ENCODE measurements around the gene ARMCX5.

DNA sequence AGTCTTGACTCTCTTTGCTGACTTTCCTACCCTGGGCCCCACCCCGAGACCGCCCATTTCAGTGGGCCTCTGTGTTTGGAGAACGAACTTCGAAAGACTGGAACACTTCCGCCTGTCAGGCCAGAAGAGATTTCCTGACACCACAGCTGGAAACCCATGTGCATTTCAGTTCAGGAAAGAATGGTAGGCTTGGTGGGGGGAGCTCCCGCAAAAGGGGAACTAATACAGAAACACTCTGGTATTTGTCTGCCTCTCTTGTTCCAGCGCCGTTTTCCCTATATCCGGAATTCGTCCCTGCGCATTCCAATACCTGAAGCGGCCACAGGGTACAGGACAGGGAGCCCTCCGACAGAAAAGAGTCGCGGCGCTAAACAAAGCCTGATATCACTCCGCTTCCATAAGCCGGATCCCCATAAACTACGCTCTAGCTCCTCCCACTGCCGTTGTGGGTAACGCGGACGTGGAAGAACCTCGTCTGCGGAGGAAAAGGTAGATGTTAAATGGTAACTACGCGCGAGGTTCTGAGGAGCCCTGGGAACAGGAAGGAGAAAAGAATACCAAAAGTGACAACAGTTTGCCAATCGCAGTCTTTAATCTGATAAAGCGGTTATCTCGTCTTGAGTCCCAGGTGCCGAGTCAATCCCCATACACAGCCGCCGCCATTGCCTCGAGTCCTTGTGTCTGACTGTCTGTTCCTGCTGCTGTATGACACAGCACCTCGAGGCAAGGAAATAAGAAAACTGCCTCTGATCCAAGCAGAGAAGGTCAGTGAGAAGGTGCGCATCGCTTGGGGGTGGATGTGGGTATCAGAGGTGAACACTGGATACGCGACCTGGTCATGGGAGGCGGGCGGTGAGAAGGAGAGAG, at the start of gene ARMCX5:
- TF ChIP-seq, protein P1, sequence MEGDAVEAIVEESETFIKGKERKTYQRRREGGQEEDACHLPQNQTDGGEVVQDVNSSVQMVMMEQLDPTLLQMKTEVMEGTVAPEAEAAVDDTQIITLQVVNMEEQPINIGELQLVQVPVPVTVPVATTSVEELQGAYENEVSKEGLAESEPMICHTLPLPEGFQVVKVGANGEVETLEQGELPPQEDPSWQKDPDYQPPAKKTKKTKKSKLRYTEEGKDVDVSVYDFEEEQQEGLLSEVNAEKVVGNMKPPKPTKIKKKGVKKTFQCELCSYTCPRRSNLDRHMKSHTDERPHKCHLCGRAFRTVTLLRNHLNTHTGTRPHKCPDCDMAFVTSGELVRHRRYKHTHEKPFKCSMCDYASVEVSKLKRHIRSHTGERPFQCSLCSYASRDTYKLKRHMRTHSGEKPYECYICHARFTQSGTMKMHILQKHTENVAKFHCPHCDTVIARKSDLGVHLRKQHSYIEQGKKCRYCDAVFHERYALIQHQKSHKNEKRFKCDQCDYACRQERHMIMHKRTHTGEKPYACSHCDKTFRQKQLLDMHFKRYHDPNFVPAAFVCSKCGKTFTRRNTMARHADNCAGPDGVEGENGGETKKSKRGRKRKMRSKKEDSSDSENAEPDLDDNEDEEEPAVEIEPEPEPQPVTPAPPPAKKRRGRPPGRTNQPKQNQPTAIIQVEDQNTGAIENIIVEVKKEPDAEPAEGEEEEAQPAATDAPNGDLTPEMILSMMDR (IDR thresholded peaks at IDR 0.05; ENCODE audit: poor library complexity, severe bottlenecking), result peak; percentile 58
- TF ChIP-seq EZH2 (IDR thresholded peaks at IDR 0.05; ENCODE audit: borderline replicate concordance, insufficient read depth, low read length, poor library complexity, severe bottlenecking), result no peak
- TF ChIP-seq TAF1 (IDR thresholded peaks at IDR 0.05; ENCODE audit: low read depth), result peak; percentile 80
- TF ChIP-seq POLR2AphosphoS5 (IDR thresholded peaks at IDR 0.05), result peak; percentile 99

Measured in neural cell (in vitro differentiated cells).